ENCODE data around the gene SPEN. TPM values are rescaled to one million over a fixed set of nuclear protein-coding genes. Genes with fewer than 3 reads are reported as not detected.

The SPEN gene
- total and polyA plus RNA-seq, 9 of the 15 experiments (the other 6 are each of a cell fraction or from before 2014, with no cell fraction given), result 5.7 to 87.5 (median 27.2) TPM

GRCh38 chr1:15962176-15962575, 114.7 kb downstream of the SPEN start (continued):
- TF ChIP-seq TEAD4 (IDR thresholded peaks at IDR 0.05; ENCODE audit: low read length) (no peak), TEAD4 (CRISPR knock-in tag; IDR thresholded peaks at IDR 0.05; ENCODE audit: borderline replicate concordance) (no peak), NR1H2 (CRISPR knock-in tag; IDR thresholded peaks at IDR 0.05) (no peak), ZNF609 (CRISPR knock-in tag; IDR thresholded peaks at IDR 0.05; ENCODE audit: borderline replicate concordance) (no peak), NRF1 (conservative IDR thresholded peaks at IDR 0.05 in 1 of 2, IDR thresholded peaks at IDR 0.05 in 1 of 2) (no peak), ZNF124 (CRISPR knock-in tag; IDR thresholded peaks at IDR 0.05) (no peak), SMAD4 (CRISPR knock-in tag; conservative IDR thresholded peaks at IDR 0.05) (no peak), IFI16 (CRISPR knock-in tag; IDR thresholded peaks at IDR 0.05) (no peak)

Data from K562 (cell line).